HG03378 (cell line): ENCODE data around the gene SBK1.
"Not testable (repeated sequence)": the region's sequence is repeated elsewhere in the genome, so short reads cannot be mapped to it uniquely, and the experiment has no call there.

Experiments used
- ATAC-seq: cut with Tn5 transposase; IDR thresholded peaks from one replicate; pipeline ENCODE4 v1.9.1; 2021; ENCODE audit warnings: mild to moderate bottlenecking, moderate library complexity; ENCODE audit not compliant: unreplicated experiment

Gene SBK1

DNA sequence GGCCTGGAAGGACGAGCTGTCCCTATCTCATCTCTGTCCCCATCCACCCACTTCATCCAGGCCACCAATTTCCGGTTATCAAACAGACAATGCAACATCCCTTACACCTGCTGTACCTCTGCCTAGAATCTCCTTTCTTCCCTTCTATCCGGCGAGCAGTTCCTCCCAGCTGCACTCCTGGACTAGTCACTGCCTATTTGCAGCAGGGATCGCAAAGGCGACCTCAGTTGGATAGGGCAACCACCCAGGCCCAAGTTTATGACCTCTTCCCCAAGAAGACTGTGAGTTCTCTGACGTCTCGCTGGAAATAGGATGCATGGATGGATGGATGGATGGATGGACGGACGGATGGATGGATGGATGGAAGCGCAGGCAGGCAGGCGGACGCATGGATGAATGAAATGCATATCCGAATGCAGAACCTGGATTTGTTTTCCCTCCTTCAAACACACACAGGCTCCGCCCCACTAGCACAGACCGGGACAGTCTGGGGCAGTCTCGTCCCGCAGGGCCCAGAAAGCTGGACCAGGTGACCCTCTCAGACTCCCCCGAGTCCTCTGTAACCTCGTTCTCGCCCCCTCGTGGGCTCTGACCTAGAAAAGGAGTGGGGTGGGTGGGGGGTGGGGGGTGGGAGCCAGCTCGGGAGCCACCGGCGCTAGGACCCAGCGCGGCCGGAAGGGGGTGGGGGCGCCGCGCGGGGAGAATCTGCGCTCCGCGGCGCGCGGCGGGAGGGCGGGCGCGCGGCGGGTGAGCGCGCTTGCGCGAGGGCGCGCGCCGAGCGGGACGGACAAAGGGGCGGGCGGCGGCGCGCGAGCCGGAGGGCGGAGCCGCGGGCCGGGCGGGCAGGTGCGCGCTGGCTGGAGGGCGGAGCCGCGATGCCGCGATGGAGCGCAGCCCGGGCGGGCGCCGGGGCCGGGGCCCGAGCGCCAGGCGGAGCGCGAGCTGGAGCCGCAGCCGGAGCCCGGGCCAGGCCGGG lies at the start of gene SBK1:
Gene SBK1 (plus strand): TSS at position 875 of the 976 bp plus-strand sequence. CDS start 24,867 bp downstream, outside the sequence.
- ATAC-seq, result no peak

GRCh38 chr16:28249483-28249882 lies 42.8 kb upstream of the SBK1 start:
- ATAC-seq, result not testable (repeated sequence)

- no peak for ATAC-seq
Measured at GRCh38 chr16:28250999-28251398, 41.3 kb upstream of the SBK1 start.

GRCh38 chr16:28254158-28254557 lies 38.2 kb upstream of the SBK1 start:
- ATAC-seq, result no peak

DNA sequence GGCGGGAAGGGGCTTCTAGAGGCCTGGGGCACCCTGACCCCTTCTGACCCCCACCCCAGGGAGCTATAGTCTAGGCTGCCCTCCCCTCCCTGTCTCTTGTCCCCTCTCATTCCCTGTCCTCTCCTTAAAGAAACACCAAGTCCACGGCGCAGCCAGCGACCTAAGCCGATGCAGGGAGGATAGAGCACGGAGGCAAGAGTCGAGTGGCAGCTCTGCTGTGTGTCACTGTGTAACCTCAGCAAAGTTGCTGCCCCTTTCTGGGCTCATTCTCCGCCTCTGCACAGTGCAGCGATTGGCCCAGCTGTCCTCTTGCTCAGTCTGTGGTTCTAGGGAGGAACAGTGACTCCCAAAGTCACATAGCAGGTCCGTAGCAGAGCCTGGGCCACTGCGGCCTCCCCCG lies 36.5 kb upstream of the SBK1 start:
- ATAC-seq, result no peak

GRCh38 chr16:28257256-28257655 lies 35.1 kb upstream of the SBK1 start:
- ATAC-seq, result no peak

DNA sequence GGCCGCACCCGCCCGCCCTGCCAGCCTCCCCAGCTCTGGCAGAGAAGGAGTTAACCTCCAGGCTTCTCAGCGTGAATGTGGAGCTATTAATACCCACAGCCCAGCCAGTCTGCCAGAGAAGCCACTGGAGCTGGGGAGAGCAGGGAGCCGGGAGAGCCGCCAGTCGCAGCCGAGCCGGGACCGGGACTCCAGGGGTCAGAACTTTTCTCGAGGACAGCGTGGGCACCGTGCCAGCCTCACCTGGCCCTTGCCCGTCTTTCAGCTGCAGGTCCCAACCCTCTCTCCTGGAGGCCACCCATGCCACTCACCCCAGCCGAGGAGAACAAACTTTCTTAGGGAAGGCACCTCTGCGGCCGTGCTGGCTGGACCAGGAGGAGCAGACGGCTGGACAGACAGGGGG lies 33.8 kb upstream of the SBK1 start:
- ATAC-seq, result no peak

- ATAC-seq, result no peak
Measured at GRCh38 chr16:28259091-28259780, 33.1 kb upstream of the SBK1 start.

DNA sequence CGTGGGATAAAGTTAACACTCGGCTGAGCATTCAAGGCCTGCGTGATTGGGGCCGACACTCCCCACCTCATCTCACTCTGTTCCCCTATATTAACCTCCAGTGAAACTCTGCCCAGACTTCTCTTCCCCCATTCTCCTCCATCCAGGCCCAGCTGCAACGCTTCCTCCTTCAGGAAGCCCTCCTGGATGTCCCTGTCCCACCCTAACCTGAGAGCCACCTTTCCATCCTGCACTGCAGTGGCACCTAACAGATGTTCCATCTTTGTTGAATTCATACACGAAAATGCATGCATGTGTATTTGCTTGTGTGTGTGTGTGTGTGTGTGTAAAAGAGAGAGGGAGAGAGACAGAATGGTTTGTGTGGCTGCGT lies 32.6 kb upstream of the SBK1 start:
- ATAC-seq, result no peak

- ATAC-seq, result no peak
Measured at GRCh38 chr16:28260193-28260592, 32.1 kb upstream of the SBK1 start.

- ATAC-seq, result no peak
Measured at GRCh38 chr16:28261942-28262341, 30.4 kb upstream of the SBK1 start.

DNA sequence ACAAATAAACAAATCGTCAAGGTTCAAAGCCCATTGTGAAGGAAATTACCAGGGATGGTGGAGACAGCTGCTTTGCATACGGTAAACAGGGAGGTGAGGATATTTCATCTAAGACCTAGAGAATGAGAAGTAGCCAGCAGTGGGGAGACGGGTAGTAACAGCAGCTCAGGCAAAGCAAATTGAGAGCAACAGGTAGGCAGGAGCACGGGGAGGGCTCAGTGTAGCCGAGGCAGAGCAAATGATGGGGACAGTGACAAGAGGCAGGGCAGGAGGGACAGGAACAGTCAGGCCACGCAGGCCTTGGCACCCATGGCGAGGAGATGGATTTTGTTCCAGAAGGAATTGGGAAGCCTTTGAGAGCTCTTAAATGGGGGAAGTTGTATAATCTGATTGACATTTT lies 29.0 kb upstream of the SBK1 start:
- no peak for ATAC-seq

DNA sequence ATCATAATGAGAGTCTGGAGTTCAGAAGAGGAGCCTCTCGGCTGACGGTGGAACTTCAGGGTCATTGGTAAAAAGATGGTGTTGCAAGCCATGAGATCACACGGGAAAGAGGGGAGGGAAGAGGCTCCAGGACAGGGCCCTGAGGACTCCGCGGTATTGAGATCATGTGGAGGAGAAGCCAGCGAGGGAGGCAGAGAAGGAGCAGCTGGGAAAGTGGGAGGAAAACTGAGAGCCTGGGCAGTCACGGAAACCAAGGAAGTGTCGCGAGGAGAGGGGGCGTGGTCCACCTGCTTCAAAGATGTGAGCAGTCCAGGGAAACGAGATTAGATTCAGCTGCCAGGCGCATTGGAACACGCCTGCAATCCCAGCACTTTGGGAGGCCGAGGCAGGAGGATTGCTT lies 27.7 kb upstream of the SBK1 start:
- no peak for ATAC-seq

DNA sequence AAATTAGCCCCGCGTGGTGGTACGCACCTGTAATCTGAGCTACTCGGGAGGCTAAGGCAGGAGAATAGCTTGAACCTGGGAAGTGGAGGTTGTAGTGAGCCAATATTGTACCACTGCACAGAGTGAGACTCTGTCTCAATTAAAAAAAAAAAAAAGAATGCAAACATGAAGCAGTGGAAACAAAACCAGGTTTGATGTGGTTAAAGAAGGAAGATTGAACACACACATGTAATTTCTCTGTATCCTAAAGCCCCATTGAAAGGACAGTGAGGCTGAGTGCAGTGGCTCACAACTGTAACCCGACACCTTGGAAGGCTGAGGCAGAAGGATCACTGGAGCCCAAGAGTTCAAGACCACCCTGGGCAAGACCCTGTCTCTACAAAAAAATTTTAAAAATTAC lies 26.5 kb upstream of the SBK1 start:
- no peak for ATAC-seq

- ATAC-seq, result no peak
Measured at GRCh38 chr16:28267356-28267755, 25.0 kb upstream of the SBK1 start.

DNA sequence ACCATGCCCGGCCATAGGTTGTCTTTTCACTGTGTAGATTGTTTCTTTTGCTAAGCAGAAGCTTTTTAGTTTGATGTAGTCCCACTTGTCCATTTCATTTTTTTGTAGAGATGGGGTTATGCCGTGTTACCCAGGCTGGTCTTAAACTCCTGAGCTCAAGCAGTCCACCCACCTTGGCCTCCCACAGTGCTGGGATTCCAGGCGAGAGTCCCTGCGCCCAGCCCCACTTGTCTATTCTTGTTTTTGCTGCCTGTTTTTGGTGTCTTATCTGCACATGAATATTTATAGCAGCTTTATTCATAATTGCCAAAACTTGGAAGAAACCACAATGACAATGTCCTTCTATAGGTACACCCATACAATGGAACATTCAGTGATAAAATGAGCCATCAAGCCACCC lies 18.8 kb upstream of the SBK1 start:
- ATAC-seq, result no peak

DNA sequence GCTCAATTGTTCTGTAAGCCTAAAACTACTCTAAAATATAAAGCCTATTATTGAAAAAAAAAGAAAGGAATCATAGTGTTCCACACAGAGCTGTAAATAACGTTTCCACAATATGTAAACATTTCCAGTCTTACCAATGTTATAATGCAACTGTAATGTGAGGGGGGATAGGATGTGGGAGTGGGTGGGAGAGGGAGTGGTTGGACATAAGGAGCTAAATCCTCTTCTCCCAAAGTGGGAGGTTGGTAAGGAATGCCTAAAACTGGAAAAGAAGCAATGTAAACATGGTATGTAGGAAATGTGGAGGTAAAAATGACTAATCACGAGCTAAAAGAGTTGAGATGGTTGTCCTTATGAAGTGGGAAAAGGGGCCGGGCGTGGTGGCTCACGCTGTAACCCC lies 17.6 kb upstream of the SBK1 start:
- no peak for ATAC-seq

DNA sequence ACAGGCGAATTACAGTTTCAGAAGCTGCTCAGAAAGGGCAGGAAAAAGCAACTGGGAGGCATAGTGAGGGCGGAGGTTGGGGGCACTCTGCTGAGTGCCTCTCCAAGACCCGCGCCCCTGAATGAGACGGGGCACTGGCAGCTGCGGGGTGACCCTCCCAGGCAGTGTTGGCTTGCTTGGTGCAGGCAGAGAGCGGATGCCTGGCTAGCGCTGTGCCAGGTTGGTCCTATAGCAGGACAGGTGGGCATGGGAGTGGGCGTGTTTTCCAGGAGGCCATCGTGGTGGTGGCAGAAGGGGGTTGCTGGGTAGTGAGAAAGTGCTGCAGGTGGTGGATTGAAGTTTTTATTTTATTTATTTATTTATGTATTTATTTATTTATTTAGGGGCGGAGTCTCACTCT lies 16.0 kb upstream of the SBK1 start:
- no peak for ATAC-seq

- no peak for ATAC-seq
Measured at GRCh38 chr16:28277537-28278388, 14.6 kb upstream of the SBK1 start.

DNA sequence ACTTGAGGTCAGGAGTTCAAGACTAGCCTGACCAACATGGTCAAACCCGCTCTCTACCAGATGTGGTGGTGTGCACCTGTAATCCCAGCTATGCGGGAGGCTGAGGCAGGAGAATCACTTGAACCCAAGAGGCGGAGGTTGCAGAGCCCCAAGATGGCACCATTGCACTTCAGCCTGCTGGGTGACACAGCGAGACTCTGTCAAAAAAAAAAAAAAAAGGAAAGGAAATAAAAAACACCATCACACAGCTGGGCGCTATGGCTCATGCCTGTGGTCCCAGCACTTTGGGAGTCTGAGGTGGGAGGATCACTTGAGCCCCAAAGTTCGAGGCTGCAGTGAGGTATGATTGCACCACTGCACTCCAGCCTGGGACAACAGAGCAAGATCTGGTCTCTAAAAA lies 13.3 kb upstream of the SBK1 start:
- no peak for ATAC-seq
